IMR-90 (cell line): ENCODE data around the gene EXOC6B. TPM values are rescaled to one million over a fixed set of nuclear protein-coding genes. Genes with fewer than 3 reads are reported as not detected.
A peak's percentile ranks its signal among the peaks of the same experiment; 100 is the strongest.

ENCODE experiments used
- ATAC-seq: fragments of 200-7000 bp; cut with Tn5 transposase; 2 replicates; pipeline ENCODE4 v1.9.1; 2020; ENCODE audit warnings: low read depth, mild to moderate bottlenecking, moderate library complexity
- BruUV-seq: library from RNA; stranded (reverse); fragments of 400-500 nt; replicated peaks from 2 replicates; lab custom pipeline; 2021; lab: Mats Ljungman, UMichigan
- CTCF ChIA-PET: fragments of 300-600 bp; formaldehyde crosslinking; extraction: SDS; loops from one replicate; lab custom pipeline; 2021; ENCODE audit warnings: antibody characterized with exemption; lab: Yijun Ruan, JAX
- POLR2A ChIA-PET: fragments of 300-600 bp; sonication (Branson Sonifier 250); formaldehyde crosslinking; loops from one replicate; lab custom pipeline; 2022; ENCODE audit warnings: antibody characterized with exemption; ENCODE audit not compliant: unreplicated experiment; lab: Charles Lee
- DNase-seq: peaks from one replicate; pipeline ENCODE4 v3.0.0; 2013
- H2AFZ ChIP-seq: replicated peaks from 2 replicates; pipeline ENCODE3; 2013; ENCODE audit warnings: low read length, mild to moderate bottlenecking; ENCODE audit not compliant: poor library complexity
- H2AK5ac ChIP-seq: 2 replicates; pipeline ENCODE4 v1.6.1; 2013; ENCODE audit warnings: low read depth, low read length, inconsistent platforms
- H2AK9ac ChIP-seq: replicated peaks from 2 replicates; pipeline ENCODE3; 2013; ENCODE audit warnings: mild to moderate bottlenecking, low read depth, low read length, moderate library complexity; ENCODE audit not compliant: poor library complexity
- H2BK120ac ChIP-seq: 2 replicates; pipeline ENCODE4 v1.6.1; 2013; ENCODE audit warnings: low read depth, low read length, inconsistent platforms
- H2BK15ac ChIP-seq: 3 replicates; pipeline ENCODE4 v1.6.1; 2013; ENCODE audit warnings: low read depth, low read length, inconsistent platforms
- H2BK20ac ChIP-seq: 2 replicates; pipeline ENCODE4 v1.6.1; 2013; ENCODE audit warnings: low read depth, mild to moderate bottlenecking, inconsistent platforms, low read length, moderate library complexity
- H2BK5ac ChIP-seq: 2 replicates; pipeline ENCODE4 v1.6.1; 2013; ENCODE audit warnings: mild to moderate bottlenecking, low read depth, low read length, inconsistent platforms; ENCODE audit not compliant: poor library complexity, severe bottlenecking
- H3K14ac ChIP-seq: replicated peaks from 2 replicates; pipeline ENCODE4 v1.6.1; 2013; ENCODE audit warnings: low read depth, low read length, inconsistent platforms
- H3K18ac ChIP-seq: 2 replicates; pipeline ENCODE4 v1.6.1; 2013; ENCODE audit warnings: low read depth, low read length, control low read depth
- H3K23ac ChIP-seq: 2 replicates; pipeline ENCODE4 v1.6.1; 2013; ENCODE audit warnings: low read depth, low read length, inconsistent platforms
- H3K27ac ChIP-seq: 2 replicates; pipeline ENCODE4 v1.5.1; 2013; ENCODE audit warnings: mild to moderate bottlenecking, control low read depth, low read length; ENCODE audit not compliant: insufficient read depth
- H3K27me3 ChIP-seq: 2 replicates; pipeline ENCODE4 v1.6.1; 2013; ENCODE audit warnings: low read length; ENCODE audit not compliant: control insufficient read depth, insufficient read depth
- H3K36me3 ChIP-seq: 2 replicates; pipeline ENCODE4 v1.6.1; 2013; ENCODE audit warnings: low read length, mixed read lengths; ENCODE audit not compliant: control insufficient read depth, insufficient read depth
- H3K4ac ChIP-seq: 2 replicates; pipeline ENCODE4 v1.6.1; 2013; ENCODE audit warnings: low read depth, low read length, inconsistent platforms
- H3K4me1 ChIP-seq: 2 replicates; pipeline ENCODE4 v1.6.1; 2013; ENCODE audit warnings: low read length, mixed read lengths; ENCODE audit not compliant: control insufficient read depth, insufficient read depth
- H3K4me2 ChIP-seq: 2 replicates; pipeline ENCODE4 v1.6.1; 2013; ENCODE audit warnings: low read depth, mild to moderate bottlenecking, control low read depth, low read length, moderate library complexity
- H3K4me3 ChIP-seq: 2 replicates; pipeline ENCODE4 v1.5.1; 2013; ENCODE audit warnings: low read depth, mild to moderate bottlenecking, control low read depth, low read length, moderate library complexity; ENCODE audit not compliant: insufficient read depth
- H3K56ac ChIP-seq: 2 replicates; pipeline ENCODE4 v1.6.1; 2013; ENCODE audit warnings: low read length, inconsistent platforms; ENCODE audit not compliant: insufficient read depth; ENCODE audit errors: extremely low read depth
- H3K79me1 ChIP-seq, 2 experiments: 2 replicates each; pipeline ENCODE4 v1.6.1; 2013; ENCODE audit warnings: low read length in 2 of 2, inconsistent platforms in 1 of 2, low read depth in 1 of 2
- H3K9ac ChIP-seq: 2 replicates; pipeline ENCODE4 v1.6.1; 2013; ENCODE audit warnings: low read depth, low read length, control low read depth
- H3K9me1 ChIP-seq: 2 replicates; pipeline ENCODE4 v1.6.1; 2013; ENCODE audit warnings: low read length, inconsistent platforms; ENCODE audit not compliant: insufficient read depth
- H3K9me3 ChIP-seq: 2 replicates; pipeline ENCODE4 v1.6.1; 2013; ENCODE audit warnings: low read length; ENCODE audit not compliant: control insufficient read depth, insufficient read depth
- H4K20me1 ChIP-seq: 2 replicates; pipeline ENCODE4 v1.6.1; 2013; ENCODE audit warnings: low read length, inconsistent platforms; ENCODE audit not compliant: insufficient read depth
- H4K5ac ChIP-seq: 2 replicates; pipeline ENCODE4 v1.6.1; 2013; ENCODE audit warnings: mild to moderate bottlenecking, low read depth, low read length, control low read depth
- H4K8ac ChIP-seq, 2 experiments: 2 replicates each; pipeline ENCODE4 v1.6.1; 2013; ENCODE audit warnings: low read depth in 2 of 2, low read length in 2 of 2, control low read depth in 1 of 2, inconsistent platforms in 1 of 2
- H4K91ac ChIP-seq: 2 replicates; pipeline ENCODE4 v1.6.1; 2013; ENCODE audit warnings: low read depth, low read length, inconsistent platforms; ENCODE audit not compliant: insufficient read depth
- CEBPB ChIP-seq: IDR thresholded peaks from 2 replicates; pipeline ENCODE4 v1.6.1; 2012; ENCODE audit warnings: low read depth, low read length, improper control_type of control experiment
- FOS ChIP-seq: fragments of 150-350 bp; IDR thresholded peaks from 2 replicates; pipeline ENCODE4 v1.6.1; 2016; ENCODE audit warnings: low read depth, low read length
- MAFK ChIP-seq: IDR thresholded peaks from 2 replicates; pipeline ENCODE4 v1.6.1; 2012; ENCODE audit warnings: low read depth, low read length, improper control_type of control experiment
- MXI1 ChIP-seq: IDR thresholded peaks from 2 replicates; pipeline ENCODE4 v1.6.1; 2012; ENCODE audit warnings: low read depth, mild to moderate bottlenecking, low read length, moderate library complexity, borderline replicate concordance
- SMC3 ChIP-seq: fragments of 150-350 bp; IDR thresholded peaks from 2 replicates; pipeline ENCODE4 v1.6.1; 2016; ENCODE audit warnings: low read depth, mild to moderate bottlenecking, antibody characterized with exemption, low read length, moderate library complexity
- USF2 ChIP-seq: fragments of 150-350 bp; IDR thresholded peaks from 2 replicates; pipeline ENCODE4 v1.6.1; 2017; ENCODE audit warnings: mild to moderate bottlenecking, antibody characterized with exemption, low read length, low read depth
- WGBS, 2 experiments: methylation state at CpG; one replicate each; pipeline versions ENCODE4 v1.1.5 to v1.1.7; 2013; ENCODE audit warnings: missing lambda C conversion rate in 2 of 2; ENCODE audit not compliant: insufficient read length in 1 of 2; ENCODE audit errors: extremely low coverage in 2 of 2; 5-methylcytosine and 5-hydroxymethylcytosine counted together
- dilution Hi-C: fragments of 300-500 bp; cut with HindIII; formaldehyde crosslinking; loops from one replicate; pipeline ENCODE4 v1.14.3; 2018; ENCODE audit warnings: low sequenced_read_pairs; ENCODE audit not compliant: unreplicated experiment
- in situ Hi-C: fragments of 300-500 bp; cut with MboI; formaldehyde crosslinking; loops from 3 replicates; pipeline ENCODE4 v1.14.3; 2019; ENCODE audit warnings: low sequenced_read_pairs, inconsistent platforms, mixed read lengths
- intact Hi-C: fragments of 100-400 bp; cut with micrococcal nuclease; formaldehyde crosslinking; loops from 2 replicates; pipeline ENCODE4 v1.10.0; 2022
- polyA plus RNA-seq, 3 experiments: library from polyadenylated mRNA; depleted of rRNA; stranded (reverse); fragments of >200 nt; gene quantifications; 2 replicates each; pipeline ENCODE4 v1.2.3, GENCODE V29; 2012; ENCODE audit warnings: low replicate concordance in 1 of 3
- total RNA-seq: library from RNA; depleted of rRNA; stranded (reverse); fragments of >200 nt; gene quantifications from 2 replicates; pipeline ENCODE4 v1.2.3, GENCODE V29; 2012

Gene EXOC6B
- total and polyA plus RNA-seq, 2 of the 4 experiments (the other 2 are of a cell fraction) = 10.2 to 29.4 TPM

GRCh38 chr2:72533765-72534164 lies 292.1 kb downstream of the EXOC6B start:
- Histone ChIP-seq H3K56ac (no peak overlapping the region), H4K5ac (no peak overlapping the region), H3K23ac (no peak overlapping the region), H3K4me1 (no peaks in the 10 kb centered on the region), H3K18ac (no peak overlapping the region), H3K14ac (no peak overlapping the region), H2AK9ac (no peak overlapping the region), H3K27me3 (no peaks in the 10 kb centered on the region), H3K4me2 (no peak overlapping the region), H3K9ac (no peak overlapping the region), H4K8ac (no peak overlapping the region), H2BK5ac (no peak overlapping the region), H3K9me3 (no peaks in the 10 kb centered on the region), H3K4me3 (no peak overlapping the region), H2BK20ac (no peak overlapping the region), H2BK120ac (no peak overlapping the region), H3K36me3 (no peaks in the 10 kb centered on the region), H4K20me1 (no peaks in the 10 kb centered on the region), H3K9me1 (no peaks in the 10 kb centered on the region; the same call in 1 of the 2 replicates), H3K27ac (no peak overlapping the region), H3K79me1 (peaks cover 2 to 6% of the 10 kb centered on the region in 2 experiments; a peak in 2 of 4 replicates), H3K4ac (no peak overlapping the region), H2BK15ac (no peak overlapping the region), H2AK5ac (no peak overlapping the region), H4K91ac (no peak overlapping the region), H2AFZ (no peak overlapping the region)
- DNase-seq (peak; percentile 57), ATAC-seq (peak; percentile 62)
- POLR2A ChIA-PET = no interaction called here
- dilution Hi-C loops = no loop called here
- no TSS peak for BruUV-seq
- CTCF ChIA-PET = no interaction called here
- WGBS, 2 experiments = no CpG with 5 or more reads among the region's 1 CpG
- intact Hi-C loops = no loop called here
- TF ChIP-seq FOS (peak; percentile 52; the same call in 1 of the 2 replicates), SMC3 (no peak), MAFK (no peak), CEBPB (no peak), USF2 (no peak), MXI1 (no peak)
- in situ Hi-C loops = no loop called here
